NCI-H187 (cell line): ENCODE results near the gene CAMTA1.

Source experiments
- DNase-seq, 2 experiments: peaks; one replicate each; lab custom pipeline; 2025; lab: John Stamatoyannopoulos, UW

The CAMTA1 gene

DNA sequence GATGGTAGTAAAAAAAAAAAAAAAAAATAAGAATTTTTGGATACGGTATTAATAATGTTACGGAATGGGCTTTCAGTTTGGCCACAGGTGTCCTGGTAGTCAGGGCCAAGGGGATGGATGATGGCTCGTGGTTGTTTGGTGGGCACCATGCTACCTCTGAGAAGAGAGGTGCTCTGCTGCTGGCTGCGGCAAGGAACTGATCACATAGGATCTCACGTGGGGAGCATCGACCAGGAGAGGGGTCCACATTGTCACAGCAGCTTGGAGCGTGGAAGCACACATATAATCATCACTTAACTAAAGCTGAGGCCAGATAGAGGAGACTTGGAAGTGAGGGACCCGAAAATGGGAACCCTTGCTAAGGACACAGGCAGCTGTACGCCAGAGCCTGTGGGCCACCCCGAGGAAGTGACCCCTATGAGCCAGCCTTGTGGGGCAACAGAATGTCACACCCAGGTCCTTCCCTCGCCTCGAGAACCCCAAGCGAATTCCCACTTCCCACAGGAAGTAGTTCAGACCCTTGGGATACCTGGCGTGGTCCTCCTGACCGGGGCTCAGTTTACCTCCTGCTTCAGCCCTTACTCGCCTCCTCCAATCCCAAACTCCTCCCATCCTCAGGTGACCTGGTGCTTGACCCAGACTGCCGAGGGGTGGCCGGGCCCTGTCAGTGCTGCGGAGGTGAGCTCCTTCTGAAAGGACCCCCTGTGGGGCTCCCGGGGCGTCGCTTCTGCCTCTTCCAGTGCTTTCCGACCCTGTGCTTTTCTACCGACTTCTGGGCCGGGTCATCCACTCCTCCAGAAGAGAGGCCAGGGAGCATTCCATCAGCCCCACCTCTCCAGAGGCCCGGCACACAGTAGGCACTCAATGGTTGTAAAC is 222.0 kb downstream of the CAMTA1 start:
- DNase-seq: no peak

DNA sequence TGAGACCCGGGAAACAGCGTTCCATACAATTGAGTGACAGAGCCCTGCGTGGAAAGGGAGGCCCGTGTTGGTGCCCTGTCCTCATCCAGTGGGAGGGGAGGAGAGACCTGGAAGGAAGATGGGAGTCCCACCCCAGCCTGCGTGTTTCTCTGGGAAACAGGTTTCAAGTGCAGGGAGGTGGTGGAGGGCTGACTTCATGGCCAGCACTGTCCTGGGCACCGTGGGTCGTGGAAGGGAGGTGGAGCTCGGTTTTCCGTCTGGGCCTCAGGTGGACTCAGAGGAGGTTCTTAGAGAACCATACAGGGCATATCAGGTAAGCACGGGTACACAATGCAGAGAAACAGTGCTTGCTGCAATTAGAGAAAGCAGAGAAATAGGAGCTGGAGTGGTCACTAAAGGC is 222.6 kb downstream of the CAMTA1 start:
- no peak for DNase-seq

- DNase-seq: no peak
Measured at GRCh38 chr1:7008331-7008730, 223.1 kb downstream of the CAMTA1 start.

- no peak for DNase-seq
Measured at GRCh38 chr1:7008975-7009740, 223.9 kb downstream of the CAMTA1 start.

- DNase-seq: no peak
Measured at GRCh38 chr1:7009741-7010525, 224.7 kb downstream of the CAMTA1 start.

DNA sequence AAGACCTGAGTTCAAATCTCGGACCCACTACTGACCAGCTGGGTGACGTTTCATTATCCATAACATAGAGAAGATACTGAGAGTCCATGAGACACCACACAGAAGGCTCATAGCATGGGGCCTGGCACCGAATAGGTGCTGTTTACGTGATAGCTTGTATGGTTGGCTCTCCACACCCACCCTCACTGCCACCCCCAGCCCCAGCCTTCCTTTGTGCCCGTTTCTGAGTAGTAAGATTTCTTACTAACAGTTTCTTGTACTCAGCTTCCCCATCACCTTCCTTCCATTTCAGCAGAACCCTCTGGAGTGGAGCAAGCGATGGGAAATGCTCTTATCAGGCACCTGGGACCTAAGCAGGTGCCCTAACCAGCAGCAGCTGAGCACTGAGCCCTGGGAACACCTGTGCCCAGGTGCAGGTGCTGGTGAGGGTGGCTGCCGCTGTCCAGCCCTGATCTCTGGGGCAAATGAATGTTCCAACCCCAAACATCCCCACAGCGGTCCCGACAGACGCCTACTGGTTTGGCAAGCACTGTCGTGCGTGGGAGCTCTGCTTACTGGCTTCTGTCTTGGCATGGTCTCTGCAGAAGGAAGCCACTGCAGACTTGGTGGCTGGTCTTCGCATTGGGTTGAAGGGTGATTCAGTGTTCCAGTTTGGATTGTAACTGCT is 225.4 kb downstream of the CAMTA1 start:
- DNase-seq: no peak

GRCh38 chr1:7011826-7012225 is 226.6 kb downstream of the CAMTA1 start:
- no peak for DNase-seq

DNA sequence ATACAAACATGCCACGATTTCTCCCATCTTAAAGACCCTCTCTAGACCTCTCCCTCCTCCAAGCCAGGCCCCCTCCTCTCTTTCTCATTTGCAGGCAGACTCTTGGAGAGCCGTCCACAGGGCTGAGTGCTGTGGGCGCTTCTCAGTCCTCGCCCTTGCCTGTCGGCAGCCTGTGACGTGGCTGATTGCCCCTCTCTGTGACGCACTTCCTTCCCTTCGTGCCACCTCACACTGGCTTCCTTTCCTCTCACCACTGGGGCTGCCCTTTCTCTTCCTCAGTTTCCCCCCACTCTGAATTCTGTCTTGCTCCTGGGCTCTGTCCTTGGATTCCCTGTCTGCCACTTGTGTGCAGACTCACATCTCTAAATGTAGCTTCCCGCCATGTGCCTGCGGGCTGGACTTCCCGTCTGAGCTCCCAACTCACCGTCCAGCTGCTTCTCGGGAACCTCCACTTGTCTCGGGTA is 227.2 kb downstream of the CAMTA1 start:
- no peak for DNase-seq

DNA sequence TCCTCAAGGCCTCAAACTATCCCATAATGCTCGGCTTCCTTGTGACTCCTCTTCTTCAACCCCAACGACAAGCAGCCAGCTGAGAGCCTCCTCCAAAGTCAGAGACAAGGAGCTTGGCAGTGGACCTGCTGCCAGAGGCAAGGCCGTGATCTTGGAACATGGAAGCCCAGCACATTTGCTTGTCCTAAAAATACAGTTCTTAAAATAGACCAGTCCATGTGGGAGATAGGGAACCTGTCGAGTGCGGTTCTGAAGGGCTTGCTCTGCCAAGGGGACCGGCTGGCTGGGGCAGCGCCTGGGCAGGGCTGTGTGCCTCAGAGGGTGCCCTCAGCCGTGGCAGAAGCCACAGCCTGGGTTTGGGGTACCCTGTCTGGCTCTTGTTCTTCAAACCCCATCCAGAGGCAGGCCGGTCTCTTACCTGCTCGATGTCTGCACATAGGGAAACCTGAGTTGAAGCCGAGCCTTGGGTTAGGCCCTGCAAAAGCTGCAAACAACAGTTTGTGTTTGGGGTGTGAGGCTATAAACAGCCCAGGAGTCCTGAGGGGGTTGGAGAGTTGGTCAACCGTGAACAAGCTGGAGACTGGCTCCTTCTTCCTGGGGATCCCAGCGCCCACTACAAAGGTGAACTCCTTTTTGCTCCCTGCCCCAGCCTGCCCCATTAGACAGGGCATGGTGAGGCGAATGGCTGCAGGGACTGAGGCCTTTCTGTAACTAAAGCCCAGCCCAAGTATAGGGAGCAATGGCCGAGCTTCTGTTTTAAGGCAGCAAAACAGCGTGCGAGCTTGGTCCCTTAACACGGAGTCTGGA is 228.8 kb downstream of the CAMTA1 start:
- no peak for DNase-seq

- no peak for DNase-seq
Measured at GRCh38 chr1:7014640-7014930, 229.3 kb downstream of the CAMTA1 start.

GRCh38 chr1:7015022-7015421 is 229.8 kb downstream of the CAMTA1 start:
- DNase-seq: no peak

GRCh38 chr1:7018351-7018750 is 233.1 kb downstream of the CAMTA1 start:
- DNase-seq: no peak

- no peak for DNase-seq
Measured at GRCh38 chr1:7018826-7019225, 233.6 kb downstream of the CAMTA1 start.

- DNase-seq: no peak
Measured at GRCh38 chr1:7019510-7019909, 234.3 kb downstream of the CAMTA1 start.

DNA sequence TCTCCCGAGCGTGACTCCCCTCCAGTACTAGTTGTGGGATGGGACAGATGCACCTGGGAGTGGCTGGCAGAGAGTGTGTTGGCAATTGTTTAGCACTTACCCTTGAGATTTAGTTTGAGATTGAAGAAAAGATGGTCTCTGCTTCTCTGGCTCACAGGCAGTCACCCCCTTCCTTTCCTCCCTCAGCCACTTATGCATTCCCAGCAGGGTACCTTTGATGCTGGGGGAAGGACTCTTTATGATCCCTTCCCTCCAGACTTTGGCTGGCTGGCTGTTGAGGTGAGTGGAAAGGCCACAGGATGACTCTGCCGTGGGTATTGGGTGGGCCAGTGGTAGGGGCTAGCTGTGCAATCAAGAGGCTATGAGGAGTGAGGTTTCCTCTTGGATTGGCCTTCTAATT is 236.8 kb downstream of the CAMTA1 start:
- DNase-seq: no peak

DNA sequence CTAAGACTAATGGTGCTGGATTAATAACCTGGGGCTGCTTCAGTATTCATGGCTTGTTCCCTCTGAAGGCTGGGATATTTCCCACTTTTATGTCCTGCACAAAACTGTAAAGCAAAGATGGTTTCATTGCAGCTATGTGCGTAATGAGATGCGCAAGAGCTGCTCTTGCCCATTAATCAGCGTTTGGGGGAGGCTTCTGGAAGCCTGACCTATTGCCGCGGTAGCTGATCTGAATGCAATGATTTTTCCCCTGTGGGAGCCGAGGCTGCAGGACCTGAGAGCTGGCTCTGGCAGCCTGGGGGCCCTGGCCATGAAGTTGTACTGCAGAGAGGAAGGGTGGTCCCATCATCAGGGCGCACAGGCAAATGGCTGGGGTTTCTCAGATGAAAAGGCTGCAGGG is 239.8 kb downstream of the CAMTA1 start:
- DNase-seq: no peak

DNA sequence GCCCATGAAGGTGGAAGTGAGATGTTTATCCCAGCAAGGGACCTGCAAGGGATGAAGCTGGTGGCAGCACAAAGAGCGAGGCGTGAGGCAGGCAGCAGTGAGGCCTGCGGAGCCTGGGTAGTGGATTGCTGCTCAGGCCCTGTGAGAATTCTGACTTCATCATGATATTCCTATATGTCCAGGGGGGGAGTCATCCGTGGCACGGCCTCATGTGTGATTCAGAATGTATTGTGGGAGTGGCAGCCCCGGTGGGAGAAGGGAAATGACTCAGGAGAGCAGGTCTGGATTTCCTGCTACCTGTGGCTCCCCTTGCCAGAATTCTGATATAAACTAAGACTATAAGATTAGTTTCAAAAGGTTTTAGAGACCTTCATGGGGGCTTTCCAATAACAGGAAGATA is 240.9 kb downstream of the CAMTA1 start:
- no peak for DNase-seq

DNA sequence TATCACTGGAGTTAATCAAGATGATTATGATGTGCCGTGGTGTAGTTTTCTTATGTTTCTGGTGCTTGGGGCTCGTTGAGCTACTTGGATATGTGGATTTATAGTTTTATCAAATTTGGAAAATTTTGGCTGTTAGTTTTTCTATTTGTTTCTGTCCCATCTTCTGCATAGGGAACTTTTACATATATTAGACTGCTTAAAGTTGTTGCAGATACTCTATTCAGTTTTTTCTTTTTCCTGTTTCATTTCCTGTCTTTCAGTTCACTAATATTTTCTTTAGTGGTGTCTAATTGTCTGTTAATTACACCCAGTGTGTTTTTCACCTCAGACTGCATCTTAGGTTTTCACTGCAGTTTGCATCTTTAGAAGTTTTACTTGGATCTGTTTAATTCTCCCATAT is 247.7 kb downstream of the CAMTA1 start:
- no peak for DNase-seq

GRCh38 chr1:7036386-7036785 is 251.1 kb downstream of the CAMTA1 start:
- no peak for DNase-seq

DNA sequence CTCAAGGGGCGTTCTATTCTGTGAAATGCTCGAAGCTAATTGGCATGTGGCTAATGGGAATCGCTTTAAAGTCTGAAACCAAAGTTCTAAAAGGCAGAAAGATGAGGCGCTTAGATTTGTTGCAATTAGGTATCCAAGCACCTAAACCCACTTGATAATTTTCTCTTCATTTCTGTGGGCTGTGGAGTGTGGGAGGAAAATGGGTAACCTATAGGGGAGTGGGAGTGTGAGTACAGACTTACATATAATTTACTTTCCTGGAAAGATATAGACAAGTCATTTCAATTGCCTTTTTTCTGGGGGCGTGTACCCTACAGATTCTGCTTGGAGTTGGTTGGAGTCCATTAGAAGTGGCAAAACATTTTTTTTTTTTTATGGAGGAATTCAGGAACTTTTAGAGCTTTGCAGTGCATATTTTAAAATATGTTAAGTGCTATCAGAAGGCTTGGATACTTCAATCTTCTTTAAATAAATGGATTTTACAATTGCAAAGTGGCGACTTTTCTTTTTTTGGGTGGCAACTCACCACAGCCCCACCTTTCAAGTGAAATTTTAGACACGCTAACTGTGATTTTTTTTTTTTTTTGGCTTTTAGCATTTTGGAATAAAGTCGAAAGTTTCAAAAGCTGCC is 254.5 kb downstream of the CAMTA1 start:
- no peak for DNase-seq
